ENCODE results near the gene DNAH1. TPM values are rescaled to one million over a fixed set of nuclear protein-coding genes. Genes with fewer than 3 reads are reported as not detected.

DNAH1 gene
- total RNA-seq (2022; extraction: Qiagen RNA extraction), result 0.71 to 1.3 TPM (median 0.95 TPM) in 5 replicates

GRCh38 chr3:52315977-52316764 lies at the start of gene DNAH1:
Gene DNAH1, plus strand, starts transcription at chr3:52316319. Its CDS starts 6,124 bp downstream, at chr3:52322443.

DNA sequence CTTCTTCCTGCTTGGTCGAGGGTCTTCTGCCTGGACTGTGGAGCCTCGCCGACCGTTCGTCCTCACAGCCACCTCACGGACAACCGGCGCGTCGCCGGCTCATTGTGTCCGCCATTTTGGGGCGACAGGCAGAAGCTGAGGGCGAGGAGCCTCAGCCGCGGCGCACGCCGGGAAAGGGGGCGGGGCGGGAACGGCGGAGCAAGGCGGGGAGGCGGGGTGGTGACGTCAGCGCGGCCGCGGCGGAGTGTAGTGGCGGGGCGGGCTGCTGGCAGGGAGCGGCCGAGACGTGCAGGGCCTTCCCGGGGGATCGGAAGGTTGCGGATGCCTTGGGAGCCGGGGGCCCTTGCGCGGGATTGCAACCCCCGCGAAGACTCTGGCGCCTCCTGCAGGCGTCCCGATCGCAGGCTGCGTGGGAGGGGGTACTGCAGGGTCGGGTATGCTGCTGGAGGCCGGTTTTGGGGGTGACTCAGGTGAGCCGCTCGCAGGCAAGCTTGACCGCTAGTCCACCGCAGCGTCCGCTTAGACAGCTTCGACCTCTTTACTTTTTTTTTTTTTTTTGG lies 37.5 kb upstream of the DNAH1 start, which contains the start of gene WDR82:
Gene WDR82, minus strand, starts transcription at position 140 of the 560 bp plus-strand sequence. CDS start 288 bp downstream, outside the sequence.

DNA sequence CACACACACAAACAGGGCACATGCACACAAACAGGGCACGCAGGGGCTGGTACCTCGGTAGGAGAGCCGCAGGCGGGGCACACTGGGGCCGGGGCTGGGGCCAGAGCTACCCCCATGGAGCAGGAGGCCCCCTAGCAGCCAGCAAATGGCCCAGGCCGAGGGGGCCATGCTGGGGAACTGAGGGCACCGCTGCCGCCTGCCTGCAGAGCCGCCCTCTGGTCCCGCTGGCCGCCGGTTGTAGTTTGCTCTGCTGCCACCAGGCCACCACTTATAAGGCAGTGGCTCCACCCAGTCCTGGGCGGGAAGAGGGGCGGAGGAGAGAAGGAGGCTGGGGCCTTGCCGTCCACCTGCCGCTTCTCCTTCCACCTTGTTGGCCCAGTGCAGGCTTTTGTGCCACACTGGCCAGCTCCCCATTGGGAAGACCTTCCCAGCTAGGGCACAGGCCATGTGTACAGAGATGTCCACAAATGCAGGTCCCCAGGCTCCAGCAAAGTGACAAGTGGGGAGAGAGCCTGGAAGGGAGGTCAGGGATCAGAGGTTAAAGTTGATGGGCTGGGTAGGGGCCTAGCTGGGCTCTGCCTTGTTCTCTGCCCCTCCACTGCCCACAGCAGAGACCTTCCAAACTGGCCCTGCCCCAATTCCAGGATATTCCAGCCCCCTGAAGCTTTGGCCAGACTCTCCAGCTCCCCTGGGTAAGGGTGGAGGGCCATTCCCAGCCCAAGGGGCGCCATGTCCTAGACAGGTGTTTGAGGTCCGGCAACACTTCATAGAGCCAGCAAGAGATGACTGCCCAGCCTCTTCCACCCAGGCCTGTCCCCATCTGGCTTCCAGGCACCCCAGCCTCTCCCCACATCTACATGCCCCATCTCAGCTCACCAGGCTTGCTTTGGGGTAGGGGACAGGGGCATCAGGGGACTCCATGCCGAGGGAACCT lies 129.0 kb downstream of the DNAH1 start, which contains the start of gene SEMA3G:
Gene SEMA3G, minus strand, starts transcription at position 244 of the 934 bp plus-strand sequence. Its CDS starts 76 bp downstream, at position 168.

Other genes with a start within 250 kb of the DNAH1 start
- gene POC1A, start 161.9 kb upstream of the DNAH1 start, total RNA-seq (2022; extraction: Qiagen RNA extraction), result 15.8 to 19.0 TPM (median 18.2 TPM) in 5 replicates
- 42.1 to 49.2 TPM (median 46.6 TPM) in 5 replicates for gene ALAS1, start 118.2 kb upstream of the DNAH1 start, total RNA-seq (2022; extraction: Qiagen RNA extraction)
- 0.02 to 0.12 TPM (median 0.07 TPM) in 3 of 5 replicates, not detected in the others for gene TLR9, start 90.7 kb upstream of the DNAH1 start, total RNA-seq (2022; extraction: Qiagen RNA extraction)
- gene TWF2, start 77.2 kb upstream of the DNAH1 start, total RNA-seq (2022; extraction: Qiagen RNA extraction), result 54.3 to 69.4 TPM (median 62.0 TPM) in 5 replicates
- 3.5 to 5.3 TPM (median 4.6 TPM) in 5 replicates for gene PPM1M, start 70.6 kb upstream of the DNAH1 start, total RNA-seq (2022; extraction: Qiagen RNA extraction)
- 46.6 to 56.9 TPM (median 53.0 TPM) in 5 replicates for gene WDR82, start 37.7 kb upstream of the DNAH1 start, total RNA-seq (2022; extraction: Qiagen RNA extraction)
- 2.8 to 3.7 TPM (median 3.4 TPM) in 5 replicates for gene GLYCTK, start 28.5 kb upstream of the DNAH1 start, total RNA-seq (2022; extraction: Qiagen RNA extraction)
- 27.6 to 35.6 TPM (median 34.8 TPM) in 5 replicates for gene BAP1, start 93.7 kb downstream of the DNAH1 start, total RNA-seq (2022; extraction: Qiagen RNA extraction)
- 2.9 to 3.2 TPM (median 3.0 TPM) in 5 replicates for gene PHF7, start 94.3 kb downstream of the DNAH1 start, total RNA-seq (2022; extraction: Qiagen RNA extraction)
- 0.10 to 0.26 TPM (median 0.11 TPM) in 5 replicates for gene SEMA3G, start 128.8 kb downstream of the DNAH1 start, total RNA-seq (2022; extraction: Qiagen RNA extraction)
- gene TNNC1, start 137.7 kb downstream of the DNAH1 start, total RNA-seq (2022; extraction: Qiagen RNA extraction), result 0.87 to 1.3 TPM (median 1.3 TPM) in 5 replicates
- 7.9 to 14.9 TPM (median 12.2 TPM) in 5 replicates for gene NISCH, start 139.3 kb downstream of the DNAH1 start, total RNA-seq (2022; extraction: Qiagen RNA extraction)
- 0.09 to 0.17 TPM (median 0.13 TPM) in 4 of 5 replicates, not detected in the other for gene STAB1, start 179.0 kb downstream of the DNAH1 start, total RNA-seq (2022; extraction: Qiagen RNA extraction)
- gene NT5DC2, start 217.5 kb downstream of the DNAH1 start, total RNA-seq (2022; extraction: Qiagen RNA extraction), result 82.0 to 105 TPM (median 98.6 TPM) in 5 replicates
- 47.1 to 85.1 TPM (median 48.4 TPM) in 5 replicates for gene UQCC5, start 220.3 kb downstream of the DNAH1 start, total RNA-seq (2022; extraction: Qiagen RNA extraction)